NCI-H2227 (cell line): ENCODE measurements around the gene COA7.
"Not testable (repeated sequence)": the region's sequence is repeated elsewhere in the genome, so short reads cannot be mapped to it uniquely, and the experiment has no call there.

Source experiments
- DNase-seq: peaks from one replicate; lab custom pipeline; 2025; ENCODE audit not compliant: unreplicated experiment; lab: John Stamatoyannopoulos, UW

COA7 gene

DNA sequence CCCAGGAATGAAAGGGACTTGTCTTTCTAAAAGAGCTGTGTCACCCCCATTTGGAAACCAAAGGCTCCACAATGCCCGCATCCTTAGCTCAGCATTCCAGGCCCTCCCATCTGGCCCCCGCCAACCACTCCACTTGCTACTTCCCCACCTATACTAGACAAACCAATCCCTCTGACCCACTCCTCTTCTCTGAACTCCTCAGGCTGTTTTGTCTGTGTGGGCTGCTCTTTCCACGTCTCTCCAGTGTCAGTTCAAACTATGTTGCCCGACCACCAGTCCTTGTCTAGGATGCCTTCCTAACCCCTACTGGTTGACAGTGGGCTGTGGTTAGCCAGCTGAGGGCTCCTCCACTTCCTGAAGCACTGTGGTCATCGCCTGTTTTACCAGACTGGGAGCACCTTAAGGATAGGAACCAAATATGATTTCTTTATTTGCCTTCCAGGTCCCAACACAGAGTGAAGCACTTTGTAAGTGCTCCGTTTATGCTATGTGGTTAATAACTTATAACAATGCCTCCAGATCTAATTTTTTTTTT is 8.1 kb upstream of the COA7 start:
- no peak for DNase-seq

DNA sequence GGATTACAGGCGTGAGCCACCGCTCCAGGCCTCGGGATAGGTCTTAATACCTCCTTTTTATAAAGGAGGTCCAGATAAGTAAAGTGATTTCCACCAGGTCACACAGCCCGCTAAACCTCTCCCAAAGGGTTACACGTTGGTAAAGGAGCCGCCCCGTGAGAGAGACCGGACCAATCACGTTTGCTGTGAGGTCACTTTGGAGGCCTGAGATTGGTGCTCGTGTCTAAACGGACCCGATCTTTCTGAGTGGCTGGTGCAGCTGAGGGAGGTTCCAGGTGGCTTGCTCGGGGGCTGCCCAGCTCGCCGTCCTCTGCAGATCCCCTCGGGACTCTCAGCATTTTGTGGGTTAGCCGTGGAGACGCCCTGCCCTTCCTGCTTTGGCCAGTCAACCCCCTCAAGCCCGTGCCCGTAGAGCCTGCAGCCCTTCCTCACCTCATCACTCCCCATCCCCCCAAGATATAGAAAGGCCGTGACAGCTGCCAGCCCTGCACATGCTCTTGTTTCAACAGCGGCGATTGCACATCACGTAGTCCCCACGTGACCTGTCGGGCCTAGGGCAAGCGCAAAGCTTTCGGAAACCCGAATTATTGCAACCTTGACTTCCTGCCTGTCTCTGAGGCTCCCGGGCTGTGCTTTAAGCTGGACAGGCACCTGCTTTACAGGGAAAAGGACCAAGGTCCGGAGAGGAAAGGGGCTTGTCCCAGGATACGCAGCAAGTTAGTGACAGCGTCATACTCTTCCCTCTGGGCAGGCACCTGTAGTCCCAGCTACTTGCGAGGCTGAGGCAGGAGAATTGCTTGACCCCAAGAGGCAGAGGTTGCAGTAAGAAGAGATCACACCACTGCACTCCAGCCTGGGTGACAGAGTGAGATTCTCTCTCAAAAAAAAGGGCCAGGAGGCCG is 5.0 kb upstream of the COA7 start:
- DNase-seq = peak; percentile 94

GRCh38 chr1:52695627-52696026 is 2.5 kb downstream of the COA7 start:
- no peak for DNase-seq

DNA sequence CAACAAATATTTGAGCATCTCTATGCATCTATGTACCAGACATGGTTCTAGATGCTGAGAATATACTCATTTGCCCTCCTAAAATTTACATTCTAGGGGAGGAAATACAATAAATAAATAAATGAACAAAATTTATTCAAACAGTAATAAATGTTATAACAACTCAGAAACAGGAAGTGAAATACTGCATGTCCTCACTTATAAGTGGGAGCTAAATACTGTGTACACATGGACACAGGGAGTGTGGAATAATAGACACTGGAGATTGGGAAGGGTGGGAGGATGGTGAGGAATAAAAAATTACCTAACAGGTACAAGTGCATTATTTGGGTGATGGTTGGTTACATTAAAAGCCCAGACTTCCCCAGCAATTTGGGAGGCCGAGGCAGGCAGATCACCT is 4.3 kb downstream of the COA7 start:
- DNase-seq = no peak

DNA sequence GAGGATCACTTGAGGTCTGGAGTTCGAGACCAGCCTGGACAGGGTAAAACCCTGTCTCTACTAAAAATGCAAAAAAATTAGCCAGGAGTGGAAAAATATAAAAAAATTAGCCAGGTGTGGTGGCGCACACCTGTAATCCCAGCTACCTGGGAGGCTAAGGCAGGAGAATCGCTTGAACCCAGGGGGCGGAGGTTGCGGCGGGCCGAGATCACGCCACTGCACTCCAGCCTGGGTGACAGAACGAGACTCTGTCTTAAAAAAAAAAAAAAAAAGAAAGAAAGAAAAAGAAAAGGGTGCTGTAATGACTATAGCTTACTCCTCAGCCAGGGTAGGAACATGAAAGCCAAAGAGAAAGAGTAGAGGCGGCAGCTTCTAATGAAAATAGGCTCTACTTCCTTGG is 4.8 kb downstream of the COA7 start:
- not testable (repeated sequence) for DNase-seq

DNA sequence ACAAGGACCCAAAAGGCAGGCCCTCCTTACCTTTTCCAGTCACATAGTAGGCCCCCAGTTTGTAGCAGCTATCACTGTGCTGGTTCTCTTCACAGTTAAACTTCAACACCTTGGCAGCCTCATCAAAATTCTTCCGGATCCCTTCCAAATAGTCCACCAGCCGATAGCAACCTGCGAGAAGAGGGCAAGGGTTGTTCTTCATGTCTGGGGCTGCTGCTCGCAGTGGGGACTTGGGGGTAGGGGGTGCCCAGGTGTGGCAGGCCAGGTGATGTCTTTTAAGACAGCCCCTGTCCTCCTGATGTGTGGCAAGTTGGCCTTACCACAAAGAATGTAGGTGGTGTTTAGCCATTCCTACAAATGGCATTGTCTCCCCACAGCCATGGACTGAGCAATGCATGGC is 5.5 kb downstream of the COA7 start:
- no peak for DNase-seq

DNA sequence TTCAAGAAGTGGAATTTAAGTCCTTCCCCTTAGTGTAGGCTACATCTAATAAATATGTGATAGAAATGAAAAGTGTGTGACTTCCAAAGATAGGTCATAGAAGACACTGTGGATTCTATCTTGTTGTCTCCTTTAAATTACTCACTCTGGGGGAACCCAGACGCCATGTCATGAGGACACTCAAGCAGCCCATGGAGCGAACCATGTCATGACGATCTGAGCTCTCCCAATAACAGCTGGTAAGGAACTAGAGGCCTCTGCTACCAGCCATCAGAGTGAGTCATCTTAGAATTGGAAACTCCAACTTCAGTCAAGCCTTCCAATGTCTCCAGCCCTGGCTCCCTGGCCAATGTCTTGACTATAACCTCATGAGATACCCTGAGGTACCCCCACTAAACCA is 6.3 kb downstream of the COA7 start:
- no peak for DNase-seq

DNA sequence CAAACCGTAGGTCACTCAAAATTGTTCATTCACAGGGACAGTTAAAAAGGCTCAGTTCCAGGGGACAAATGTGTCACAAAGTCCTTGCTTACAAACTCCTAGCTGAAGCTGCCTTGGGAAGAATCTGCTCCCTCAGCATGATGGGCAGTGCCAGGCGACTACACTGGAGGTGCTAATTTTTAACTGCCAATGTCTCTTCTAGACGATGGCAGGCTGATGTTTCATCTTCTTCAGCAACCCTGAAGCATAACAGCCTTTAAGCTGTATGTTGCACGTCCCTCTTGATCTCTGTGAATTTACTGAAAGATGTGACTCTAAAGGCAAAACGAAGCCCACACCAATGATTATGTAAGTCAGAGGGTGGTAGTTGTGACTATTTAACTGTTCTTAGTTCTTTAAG is 11.3 kb downstream of the COA7 start:
- DNase-seq = no peak

DNA sequence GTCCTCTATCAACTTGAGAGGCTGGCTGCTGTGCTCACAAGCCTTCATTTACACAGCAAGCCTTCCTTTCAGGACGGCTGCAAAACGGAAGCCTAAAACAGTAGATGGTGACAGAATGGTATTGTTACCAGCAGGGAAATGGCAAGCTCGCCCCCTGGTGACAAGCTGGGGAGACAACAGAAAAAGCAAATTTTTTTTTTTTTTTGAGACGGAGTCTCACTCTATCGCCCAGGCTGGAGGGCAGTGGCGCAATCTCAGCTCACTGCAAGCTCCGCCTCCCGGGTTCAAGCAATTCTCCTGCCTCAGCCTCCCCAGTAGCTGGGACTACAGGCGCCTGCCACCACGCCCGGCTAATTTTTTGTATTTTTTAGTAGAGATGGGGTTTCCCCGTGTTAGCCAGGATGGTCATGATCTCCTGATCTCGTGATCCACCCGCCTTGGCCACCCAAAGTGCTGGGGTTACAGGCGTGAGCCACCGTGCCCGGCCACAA is 11.8 kb downstream of the COA7 start:
- DNase-seq = peak; percentile 89

DNA sequence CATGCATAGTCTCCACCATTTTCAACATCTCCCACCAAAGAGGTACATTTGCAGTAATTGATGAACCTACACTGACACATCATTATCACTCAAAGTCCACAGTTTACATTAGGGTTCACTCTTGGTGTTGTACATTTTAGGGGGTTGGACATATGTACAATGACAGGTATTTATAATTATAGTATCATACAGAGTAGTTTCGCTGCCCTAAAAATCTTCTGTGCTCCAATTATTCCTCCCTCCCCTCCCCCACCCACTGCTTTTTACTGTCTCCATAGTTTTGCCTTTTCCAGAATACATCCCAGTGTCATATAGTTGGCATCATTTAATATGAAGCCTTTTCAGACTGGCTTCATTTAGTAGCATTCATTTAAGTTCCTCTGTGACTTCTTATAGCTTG is 13.6 kb downstream of the COA7 start:
- DNase-seq = no peak

- DNase-seq = no peak
Measured at GRCh38 chr1:52683367-52683940, 14.7 kb downstream of the COA7 start.

GRCh38 chr1:52681136-52681535 is 17.0 kb downstream of the COA7 start:
- no peak for DNase-seq

GRCh38 chr1:52680353-52680752 is 17.8 kb downstream of the COA7 start:
- no peak for DNase-seq

DNA sequence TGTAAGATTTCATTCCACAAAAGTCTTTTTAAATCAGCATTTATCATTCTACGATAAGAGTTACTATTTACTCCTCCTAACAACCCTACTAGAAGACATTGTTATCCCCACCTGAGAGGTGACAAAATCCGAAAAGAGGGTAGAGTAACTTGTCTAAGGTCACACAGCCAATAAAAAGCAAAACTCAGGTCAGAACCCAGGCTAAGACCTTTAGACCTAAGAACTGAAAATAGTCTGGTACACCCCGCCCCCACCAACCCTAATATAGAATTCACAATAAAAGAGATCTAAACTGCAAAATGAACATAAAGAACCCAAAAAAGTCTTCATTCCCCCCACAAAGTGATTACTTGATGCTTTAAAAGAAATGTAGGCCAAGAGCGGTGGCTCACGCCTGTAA is 18.6 kb downstream of the COA7 start:
- no peak for DNase-seq

DNA sequence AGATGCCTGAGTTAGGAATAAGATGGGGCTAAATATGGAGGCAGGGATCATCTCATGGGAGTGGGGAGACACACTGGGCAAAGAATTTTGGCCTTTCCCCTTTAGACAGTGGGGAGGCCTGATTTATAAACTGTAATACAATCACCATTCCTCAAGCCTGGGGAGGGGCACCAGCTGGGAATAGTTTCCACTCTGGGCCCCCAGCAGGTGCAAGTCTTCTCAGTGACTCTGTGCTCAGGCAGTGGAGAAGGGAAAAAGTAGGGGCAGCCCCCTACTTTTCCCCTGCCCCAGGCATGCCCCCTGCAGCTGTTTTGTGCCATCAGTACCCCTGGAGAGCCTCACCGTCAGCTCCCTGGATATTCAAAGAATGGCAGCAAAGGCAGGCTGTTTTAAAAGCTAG is 19.1 kb downstream of the COA7 start:
- DNase-seq = no peak

GRCh38 chr1:52677076-52677806 is 20.9 kb downstream of the COA7 start:
- no peak for DNase-seq

DNA sequence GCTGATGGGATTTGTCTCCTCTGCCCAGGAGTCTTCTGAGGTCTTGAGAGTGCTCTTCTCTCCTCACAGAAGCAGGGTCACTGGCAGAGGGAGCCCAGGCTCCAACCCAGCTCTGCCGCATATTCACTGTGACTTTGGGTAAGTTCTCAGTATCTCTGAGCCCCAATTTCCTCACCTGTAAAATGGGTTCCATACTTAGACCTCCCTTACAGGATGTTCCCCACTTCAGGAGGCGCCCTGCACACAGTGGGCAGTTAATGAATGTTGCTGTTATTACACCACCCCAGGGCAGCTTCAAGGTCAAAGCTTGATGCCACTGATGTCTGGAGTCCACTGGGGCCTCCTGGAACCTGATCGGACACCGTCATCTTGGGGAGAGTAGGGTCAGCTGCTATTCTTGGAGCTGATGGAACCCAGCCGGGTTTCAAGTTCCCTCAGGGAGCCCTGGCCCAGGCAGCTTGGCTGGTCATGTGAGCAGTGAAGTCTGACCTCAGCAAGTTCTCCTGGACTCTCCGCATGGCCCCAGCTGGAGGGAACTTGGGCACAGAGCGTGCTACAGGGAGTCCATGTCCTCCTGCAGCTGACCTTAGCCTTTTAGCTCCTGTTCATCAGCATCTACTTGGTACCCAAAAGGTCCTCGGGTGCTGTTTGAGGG is 21.8 kb downstream of the COA7 start:
- no peak for DNase-seq

DNA sequence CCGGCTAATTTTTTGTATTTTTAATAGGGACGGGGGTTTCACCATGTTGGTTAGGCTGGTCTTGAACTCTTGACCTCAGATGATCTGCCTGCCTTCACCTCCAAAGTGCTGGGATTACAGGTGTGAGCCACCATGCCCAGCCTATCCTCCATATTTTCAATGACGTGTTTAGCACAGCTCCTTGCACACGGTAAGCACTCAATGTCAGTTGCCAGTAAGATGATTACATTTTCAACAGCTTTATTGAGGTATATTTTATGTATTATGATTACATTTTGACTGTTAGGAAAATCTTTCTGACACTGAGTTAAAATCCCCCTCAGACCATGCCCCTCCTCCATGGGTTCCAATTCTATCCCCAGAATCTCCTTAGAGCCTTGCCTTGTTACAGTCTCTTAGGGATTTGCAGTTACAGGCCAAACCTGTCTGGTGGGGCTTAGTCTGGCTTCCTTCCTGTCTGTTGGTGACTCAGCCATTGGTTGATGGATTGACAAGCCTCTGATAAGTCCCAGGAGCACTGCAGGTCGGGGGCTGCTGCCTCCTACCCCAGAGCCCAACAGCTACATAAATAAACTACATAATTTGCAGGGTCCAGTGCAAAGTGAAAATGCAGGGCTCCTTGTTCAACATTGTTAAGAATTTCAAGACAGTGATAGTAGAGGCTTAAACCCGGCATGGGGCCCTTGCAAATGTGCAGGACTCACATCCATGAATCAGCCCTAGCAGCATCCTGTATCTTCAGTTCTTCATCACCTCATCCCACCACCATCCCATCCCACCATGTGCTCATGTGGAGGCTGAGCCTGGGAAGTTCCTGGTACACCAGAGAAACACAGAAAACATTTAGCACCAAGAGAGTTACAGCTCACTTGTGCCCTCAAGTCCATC is 23.4 kb downstream of the COA7 start:
- no peak for DNase-seq

GRCh38 chr1:52673513-52673912 is 24.6 kb downstream of the COA7 start:
- no peak for DNase-seq

DNA sequence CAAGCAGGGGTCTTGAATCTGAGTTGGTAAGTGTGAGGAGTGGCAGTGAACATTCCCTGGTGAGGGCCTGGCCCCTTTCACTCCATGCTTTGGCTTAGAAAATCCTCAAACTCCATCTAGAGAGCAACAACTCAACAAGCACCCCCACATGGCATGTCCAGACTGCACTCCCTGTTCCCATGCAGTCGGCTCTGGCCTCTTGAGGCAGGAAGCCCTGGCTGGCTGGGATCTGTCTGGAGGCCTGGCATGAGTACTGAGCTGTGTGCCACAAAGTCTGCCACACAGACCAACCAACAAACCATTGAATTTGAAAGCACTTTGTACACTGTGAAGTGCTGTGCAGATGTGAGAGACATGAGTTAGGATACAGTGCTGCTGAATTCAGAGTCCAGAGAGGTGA is 25.2 kb downstream of the COA7 start:
- DNase-seq = no peak
